ENCODE measurements around the gene MTMR3.
"Not testable (repeated sequence)": the region's sequence is repeated elsewhere in the genome, so short reads cannot be mapped to it uniquely, and the experiment has no call there.

Gene MTMR3

DNA sequence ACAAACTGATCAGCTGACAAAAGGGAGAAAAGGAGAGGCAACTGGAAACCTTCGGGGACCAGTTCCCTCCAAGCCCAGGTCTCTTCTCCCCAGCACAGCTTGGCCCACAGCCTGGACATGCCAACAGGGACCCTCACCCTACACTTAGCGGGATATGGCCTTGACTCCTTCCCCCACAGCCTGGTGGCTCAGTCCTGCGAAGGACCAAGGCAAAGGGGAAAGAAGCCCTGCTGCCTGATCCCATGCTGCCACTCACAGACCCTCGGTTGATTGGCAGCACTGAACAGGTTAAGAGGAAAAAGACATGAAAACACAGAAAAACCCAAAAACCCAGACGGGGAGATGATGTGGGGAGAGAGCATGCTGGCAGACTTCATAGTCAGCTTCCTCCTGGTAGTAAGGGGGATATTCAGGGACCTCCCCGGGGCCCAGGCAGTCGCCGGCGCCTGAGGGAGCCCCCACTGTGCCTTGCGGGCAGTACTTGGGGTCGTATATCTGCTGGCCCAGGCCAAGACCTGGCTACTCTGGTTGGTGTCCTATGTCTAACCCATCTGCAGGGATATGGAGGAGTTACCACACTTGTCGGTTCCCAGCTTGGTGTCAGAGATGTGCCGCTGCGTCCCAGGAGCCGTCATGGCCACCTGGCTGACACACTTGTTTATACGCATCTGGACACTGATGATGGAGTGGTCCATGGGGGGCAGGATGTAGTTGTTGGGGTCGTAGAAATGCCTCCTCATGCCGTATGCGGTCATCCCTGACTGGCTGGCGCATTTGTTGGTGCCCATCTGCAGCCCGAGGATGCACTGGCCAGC lies 163.1 kb downstream of the MTMR3 start:
- FAIRE-seq = no peak
- no peak for DNase-seq (ENCODE audit: low spot score)

DNA sequence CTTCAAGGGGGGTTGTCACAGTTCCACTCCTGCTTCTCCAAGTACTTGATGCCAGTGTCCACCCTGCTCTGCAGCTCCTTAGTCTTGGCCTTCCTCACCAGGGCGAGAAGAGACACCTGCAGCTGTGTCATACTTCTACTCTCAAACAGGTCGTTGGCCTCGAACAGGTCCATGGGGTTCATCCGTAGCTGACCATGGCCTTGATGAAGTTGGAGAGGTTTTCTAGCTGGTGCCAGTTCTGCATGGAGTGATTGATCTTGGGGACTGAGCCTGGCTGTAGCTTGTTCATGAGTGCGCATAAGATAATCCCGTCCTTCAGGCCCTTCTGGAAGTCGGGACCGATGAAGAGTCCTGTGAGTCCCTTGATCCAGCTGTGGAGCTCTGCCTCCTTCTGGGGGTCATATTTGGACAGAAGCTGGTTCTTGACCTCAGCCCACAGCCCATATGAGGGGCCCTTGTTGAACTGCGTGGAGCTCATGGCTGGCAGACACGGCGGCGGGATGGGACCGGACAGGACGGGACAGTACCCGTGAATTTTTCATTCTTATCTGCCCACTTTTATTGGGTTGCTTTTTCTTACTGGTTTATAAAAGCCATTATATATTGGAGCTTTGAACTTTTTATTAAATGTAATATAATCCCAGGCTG lies 163.9 kb downstream of the MTMR3 start:
- DNase-seq (ENCODE audit: low spot score) = no peak
- no peak for FAIRE-seq

DNA sequence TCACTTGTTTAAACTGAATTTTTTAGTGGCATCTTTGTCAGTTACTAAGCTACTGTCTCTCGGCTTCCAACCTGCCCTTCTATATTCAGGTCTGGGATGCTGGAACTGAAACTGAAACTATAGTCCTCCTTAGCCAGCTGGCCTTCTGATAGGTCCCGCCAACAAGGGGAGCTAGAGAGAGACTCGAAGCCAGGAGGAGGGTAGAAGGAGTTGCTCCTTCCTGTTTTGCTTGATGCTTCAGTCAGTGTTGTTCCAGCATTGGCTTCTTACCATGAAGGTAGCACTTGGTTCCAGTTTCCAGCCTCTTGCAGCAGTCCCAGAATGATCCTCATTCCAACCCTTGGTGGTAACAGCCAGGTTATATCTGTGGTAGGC lies 164.4 kb downstream of the MTMR3 start:
- no peak for FAIRE-seq
- DNase-seq (ENCODE audit: low spot score) = no peak

DNA sequence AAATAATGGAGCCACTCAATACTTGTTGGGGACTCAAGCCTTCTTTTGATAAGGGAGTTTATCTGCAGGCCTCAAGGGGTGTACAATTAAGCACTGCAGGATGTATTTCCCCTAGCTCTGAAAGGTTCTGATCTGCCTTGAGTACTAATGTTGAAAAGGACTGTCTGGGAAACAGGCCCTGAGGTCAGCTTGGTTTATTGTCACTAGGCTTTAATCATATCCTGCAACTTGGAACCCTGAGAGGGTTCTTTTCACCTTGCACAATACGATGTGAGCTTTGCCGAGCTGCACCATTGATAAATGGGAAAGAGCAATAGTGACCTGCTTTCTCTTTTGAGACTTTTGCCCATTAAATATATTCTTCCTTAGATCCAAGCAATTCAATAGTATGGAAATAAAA lies 165.7 kb downstream of the MTMR3 start:
- no peak for DNase-seq (ENCODE audit: low spot score)
- FAIRE-seq = no peak

GRCh38 chr22:30054067-30054763 lies 171.2 kb downstream of the MTMR3 start:
- FAIRE-seq = no peak

GRCh38 chr22:30054764-30055069 lies 171.7 kb downstream of the MTMR3 start:
- DNase-seq (ENCODE audit: low spot score) (no peak), FAIRE-seq (no peak)

More at GRCh38 chr22:30054067-30054763, 171.2 kb downstream of the MTMR3 start:
- no peak for DNase-seq (ENCODE audit: low spot score)

DNA sequence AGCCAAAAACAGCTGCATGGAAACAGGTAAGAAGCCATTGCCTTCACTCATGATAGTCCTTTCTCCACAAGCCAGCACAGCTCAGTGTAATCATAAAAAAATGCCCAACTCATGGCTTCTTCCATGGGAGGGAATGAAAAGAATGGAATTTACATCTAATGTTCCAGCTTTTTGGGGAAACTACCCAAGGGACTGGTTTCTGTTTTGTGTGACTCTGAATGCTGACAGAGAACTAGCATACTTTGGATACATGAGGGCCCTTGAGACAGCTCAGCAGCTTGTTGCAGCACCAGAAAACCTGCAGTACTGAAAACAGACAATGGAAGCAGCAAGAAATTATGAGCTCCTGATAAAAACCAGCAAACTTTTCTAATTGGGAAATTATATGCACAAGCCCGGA lies 173.0 kb downstream of the MTMR3 start:
- FAIRE-seq (no peak), DNase-seq (ENCODE audit: low spot score) (no peak)

DNA sequence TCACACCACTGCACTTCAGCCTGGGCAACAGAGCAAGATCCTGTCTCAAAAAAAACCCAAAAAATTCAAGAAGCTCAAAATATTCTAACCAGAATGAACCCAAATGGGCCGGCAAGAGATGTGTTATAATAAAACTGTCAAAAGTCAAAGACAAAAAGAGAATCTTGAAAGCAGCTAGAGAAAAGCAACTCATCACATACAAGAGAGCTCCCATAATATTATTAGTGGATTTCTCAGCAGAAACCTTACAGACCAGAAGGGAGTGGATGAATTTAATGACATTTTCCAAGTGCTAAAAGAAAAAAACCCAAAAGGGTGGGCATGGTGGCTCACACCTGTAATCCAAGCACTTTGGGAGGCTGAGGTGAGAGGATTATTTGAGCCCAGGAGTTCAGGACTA lies 174.4 kb downstream of the MTMR3 start:
- DNase-seq (ENCODE audit: low spot score) = no peak
- FAIRE-seq = no peak

- not testable (repeated sequence) for FAIRE-seq; DNase-seq (ENCODE audit: low spot score)
These were observed 176.5 kb downstream of the MTMR3 start for GRCh38 chr22:30059346-30060020.

DNA sequence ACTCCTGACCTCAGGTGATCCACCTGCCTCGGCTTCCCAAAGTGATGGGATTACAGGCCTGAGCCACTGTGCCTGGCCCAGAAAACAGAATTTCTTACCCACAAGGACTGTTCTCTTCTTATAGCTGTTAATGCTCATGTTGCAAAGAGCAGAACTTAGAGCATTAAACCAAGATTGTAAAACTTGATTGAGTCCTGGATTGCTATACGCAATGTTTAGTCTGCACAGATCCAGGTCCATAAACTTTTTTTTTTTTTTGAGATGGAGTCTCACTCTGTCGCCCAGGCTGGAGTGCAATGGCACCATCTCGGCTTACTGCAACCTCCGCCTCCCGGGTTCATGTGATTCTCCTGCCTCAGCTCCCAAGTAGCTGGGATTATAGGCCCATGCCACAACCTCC lies 178.1 kb downstream of the MTMR3 start:
- DNase-seq (ENCODE audit: low spot score); FAIRE-seq: not testable (repeated sequence)

- DNase-seq (ENCODE audit: low spot score) (no peak), FAIRE-seq (no peak)
These were observed 179.3 kb downstream of the MTMR3 start for GRCh38 chr22:30062259-30062658.

- DNase-seq (ENCODE audit: low spot score) = no peak
- no peak for FAIRE-seq
These were observed 180.0 kb downstream of the MTMR3 start for GRCh38 chr22:30062950-30063349.

GRCh38 chr22:30064172-30064571 lies 181.2 kb downstream of the MTMR3 start:
- no peak for DNase-seq (ENCODE audit: low spot score)
- no peak for FAIRE-seq

DNA sequence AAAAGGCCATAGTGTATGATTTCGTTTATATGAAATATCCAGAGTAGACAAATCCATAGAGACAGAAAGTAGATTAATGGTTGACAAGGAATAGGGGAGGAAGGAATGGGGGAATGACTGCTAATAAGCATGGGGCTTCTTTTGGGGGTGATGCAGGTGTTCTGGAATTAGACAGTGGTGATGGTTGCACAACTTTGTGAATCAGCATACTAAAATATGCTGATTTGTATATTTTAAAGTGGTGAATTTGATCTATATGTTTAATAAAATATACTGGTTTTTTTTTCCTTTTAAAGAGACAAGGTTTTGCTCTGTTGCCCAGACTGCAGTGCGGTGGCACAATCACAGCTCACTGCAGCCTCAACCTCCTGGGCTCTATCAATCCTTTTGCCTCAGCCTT lies 190.8 kb downstream of the MTMR3 start:
- DNase-seq (ENCODE audit: low spot score) (no peak), FAIRE-seq (no peak)

DNA sequence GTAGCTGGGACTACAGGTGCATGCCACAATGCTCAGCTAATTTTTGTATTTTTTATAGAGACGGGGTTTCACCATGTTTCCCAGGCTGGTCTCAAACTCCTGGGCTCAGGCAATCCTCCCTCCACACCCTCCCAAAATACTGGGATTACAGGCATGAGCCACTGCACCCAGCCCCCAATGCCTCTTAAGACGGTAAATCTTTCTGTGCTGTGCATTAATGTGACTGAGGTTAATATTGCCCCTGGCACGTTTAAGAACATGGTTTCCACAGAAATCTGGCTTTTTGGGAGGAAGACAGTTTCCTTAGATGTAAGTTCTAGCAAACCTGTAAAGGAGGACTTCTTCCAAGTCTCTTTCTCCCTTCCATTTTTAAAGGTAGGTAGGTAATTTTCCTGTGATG lies 191.2 kb downstream of the MTMR3 start:
- FAIRE-seq = no peak
- no peak for DNase-seq (ENCODE audit: low spot score)

GRCh38 chr22:30074994-30075393 lies 192.0 kb downstream of the MTMR3 start:
- DNase-seq (ENCODE audit: low spot score) (no peak), FAIRE-seq (no peak)

GRCh38 chr22:30077279-30077880 lies 194.4 kb downstream of the MTMR3 start:
- no peak for FAIRE-seq
- no peak for DNase-seq (ENCODE audit: low spot score)

DNA sequence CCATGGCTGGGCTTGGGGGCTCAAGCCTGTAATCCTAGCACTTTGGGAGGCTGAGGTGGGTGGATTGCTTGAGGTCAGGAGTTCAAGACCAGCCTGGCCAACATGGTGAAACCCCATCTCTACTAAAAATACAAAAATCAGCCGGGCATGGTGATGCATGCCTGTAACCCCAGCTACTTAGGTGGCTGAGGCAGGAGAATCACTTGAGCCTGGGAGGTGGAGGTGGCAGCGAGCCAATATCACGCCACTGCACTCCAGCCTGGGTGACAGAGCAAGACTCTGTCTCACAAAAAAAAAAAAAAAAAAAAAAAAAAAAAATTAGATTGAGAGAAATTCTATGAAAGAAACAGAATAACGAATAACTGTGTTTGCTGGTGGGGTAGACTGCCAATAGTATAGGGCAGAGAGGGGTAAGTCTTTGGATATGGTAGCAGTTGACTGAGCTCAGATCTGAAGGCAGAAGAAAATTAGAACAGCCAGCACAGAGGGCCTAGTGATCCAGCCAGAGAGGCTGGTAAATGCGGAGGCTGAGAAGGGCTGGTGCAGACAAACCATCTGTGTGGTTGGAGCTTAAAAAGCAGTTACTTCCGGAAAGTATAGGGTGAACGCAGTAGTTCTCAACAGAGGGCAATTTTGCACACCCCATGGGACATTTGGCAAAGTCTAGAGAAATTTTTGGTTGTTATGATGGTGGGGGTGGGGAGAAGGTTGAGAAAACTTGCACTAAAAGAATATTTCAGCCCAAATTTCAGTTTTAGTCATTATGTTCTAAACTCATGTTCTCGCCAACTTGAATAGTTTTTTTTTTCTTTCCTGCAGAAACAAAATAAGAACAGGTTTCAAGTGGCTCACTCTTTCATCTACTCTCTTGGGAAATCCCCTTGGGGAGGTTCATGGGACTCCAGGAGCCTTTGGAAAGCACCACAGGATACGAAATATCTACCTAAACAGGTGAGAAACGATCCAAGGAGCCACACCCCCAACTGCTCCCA lies 195.6 kb downstream of the MTMR3 start:
- DNase-seq (ENCODE audit: low spot score) (no peak), FAIRE-seq (no peak)

GRCh38 chr22:30079952-30080533 lies 197.1 kb downstream of the MTMR3 start, which contains the start of gene HORMAD2:
HORMAD2 (plus strand) TSS chr22:30080464; CDS start chr22:30093953, 13,489 bp downstream.
- FAIRE-seq (no peak), DNase-seq (ENCODE audit: low spot score) (no peak)
